Mesendoderm (in vitro differentiated cells): ENCODE measurements around the gene SCN1B.

ENCODE experiments used
- DNase-seq: peaks from one replicate; pipeline ENCODE4 v3.0.0; 2013
- H2AK5ac ChIP-seq: 2 replicates; pipeline ENCODE4 v1.6.1; 2013; ENCODE audit warnings: low read length, inconsistent platforms
- H2BK120ac ChIP-seq: 2 replicates; pipeline ENCODE4 v1.6.1; 2013; ENCODE audit warnings: low read depth, mild to moderate bottlenecking, low read length, moderate library complexity, mixed read lengths
- H2BK15ac ChIP-seq: replicated peaks from 2 replicates; pipeline ENCODE4 v1.6.1; 2013; ENCODE audit warnings: low read depth, mild to moderate bottlenecking, moderate library complexity
- H2BK5ac ChIP-seq: 2 replicates; pipeline ENCODE4 v1.6.1; 2013; ENCODE audit warnings: low read length, inconsistent platforms
- H3K18ac ChIP-seq: 2 replicates; pipeline ENCODE4 v1.6.1; 2013; ENCODE audit warnings: mild to moderate bottlenecking, low read length, mixed read lengths
- H3K23ac ChIP-seq: one replicate; pipeline ENCODE4 v1.6.1; 2013; ENCODE audit warnings: low read length
- H3K27ac ChIP-seq: 2 replicates; pipeline ENCODE4 v1.5.1; 2013; ENCODE audit warnings: low read depth, mild to moderate bottlenecking, inconsistent platforms, low read length, moderate library complexity
- H3K27me3 ChIP-seq: 2 replicates; pipeline ENCODE4 v1.6.1; 2013; ENCODE audit warnings: low read length, control low read depth, mild to moderate bottlenecking, inconsistent platforms; ENCODE audit not compliant: insufficient read depth, poor library complexity
- H3K36me3 ChIP-seq: 2 replicates; pipeline ENCODE4 v1.6.1; 2013; ENCODE audit warnings: low read length, inconsistent platforms; ENCODE audit not compliant: control insufficient read depth, insufficient read depth
- H3K4ac ChIP-seq: one replicate; pipeline ENCODE4 v1.6.1; 2013; ENCODE audit warnings: low read depth, mild to moderate bottlenecking, low read length, moderate library complexity
- H3K4me1 ChIP-seq: 2 replicates; pipeline ENCODE4 v1.6.1; 2013; ENCODE audit warnings: low read depth, low read length, inconsistent platforms; ENCODE audit not compliant: control insufficient read depth
- H3K4me2 ChIP-seq: 2 replicates; pipeline ENCODE4 v1.6.1; 2013; ENCODE audit warnings: low read length
- H3K4me3 ChIP-seq: 2 replicates; pipeline ENCODE4 v1.5.1; 2013; ENCODE audit warnings: mild to moderate bottlenecking, low read length
- H3K56ac ChIP-seq: one replicate; pipeline ENCODE4 v1.6.1; 2013; ENCODE audit warnings: low read length
- H3K79me1 ChIP-seq: 2 replicates; pipeline ENCODE4 v1.6.1; 2013; ENCODE audit warnings: low read length, inconsistent platforms
- H3K79me2 ChIP-seq: 2 replicates; pipeline ENCODE4 v1.6.1; 2013; ENCODE audit warnings: mild to moderate bottlenecking, low read length; ENCODE audit not compliant: control insufficient read depth, insufficient read depth
- H3K9ac ChIP-seq: 2 replicates; pipeline ENCODE4 v1.6.1; 2013; ENCODE audit warnings: low read length, inconsistent platforms
- H4K5ac ChIP-seq: one replicate; pipeline ENCODE4 v1.6.1; 2013; ENCODE audit warnings: low read length
- H4K8ac ChIP-seq: one replicate; pipeline ENCODE4 v1.6.1; 2013; ENCODE audit warnings: low read depth, mild to moderate bottlenecking, control low read depth, low read length, moderate library complexity
- WGBS: extraction: QIAGEN DNeasy Blood & Tissue Kit; methylation state at CpG from one replicate; pipeline ENCODE4 v1.1.7; 2013; ENCODE audit warnings: low lambda C conversion rate, missing lambda C conversion rate; ENCODE audit not compliant: insufficient coverage; ENCODE audit errors: extremely low coverage; 5-methylcytosine and 5-hydroxymethylcytosine counted together

The SCN1B gene

GRCh38 chr19:35076026-35076370 lies 45.7 kb downstream of the SCN1B start:
- Histone ChIP-seq H3K36me3 (no peaks in the 10 kb centered on the region), H3K27ac (no peak overlapping the region), H4K8ac (no peak overlapping the region), H4K5ac (no peak overlapping the region), H3K9ac (no peak overlapping the region), H2AK5ac (no peak overlapping the region), H3K4me2 (no peak overlapping the region), H2BK120ac (no peak overlapping the region), H3K23ac (no peak overlapping the region), H3K56ac (no peak overlapping the region), H3K27me3 (no peaks in the 10 kb centered on the region), H3K4me1 (no peaks in the 10 kb centered on the region), H2BK5ac (no peak overlapping the region), H3K4ac (no peak overlapping the region), H3K79me2 (no peaks in the 10 kb centered on the region), H3K4me3 (no peak overlapping the region), H3K18ac (no peak overlapping the region), H3K79me1 (no peaks in the 10 kb centered on the region), H2BK15ac (no peak overlapping the region)
- no peak for DNase-seq
- no CpG with 5 or more reads among the region's 6 CpGs for WGBS

GRCh38 chr19:35076657-35077056 lies 46.4 kb downstream of the SCN1B start:
- no peak overlapping the region for H4K5ac ChIP-seq
- no peaks in the 10 kb centered on the region for H3K27me3 ChIP-seq
- no peaks in the 10 kb centered on the region for H3K36me3 ChIP-seq
- H3K9ac ChIP-seq = no peak overlapping the region
- no peak overlapping the region for H4K8ac ChIP-seq
- H3K4me3 ChIP-seq = no peak overlapping the region
- H3K27ac ChIP-seq = no peak overlapping the region
- H2BK120ac ChIP-seq = no peak overlapping the region
- no peaks in the 10 kb centered on the region for H3K79me1 ChIP-seq
- no peak overlapping the region for H3K4me2 ChIP-seq
- WGBS = no CpG with 5 or more reads among the region's 8 CpGs
- no peak overlapping the region for H2BK5ac ChIP-seq
- H3K18ac ChIP-seq = no peak overlapping the region
- H2AK5ac ChIP-seq = no peak overlapping the region
- H3K56ac ChIP-seq = no peak overlapping the region
- H2BK15ac ChIP-seq = no peak overlapping the region
- H3K4me1 ChIP-seq = no peaks in the 10 kb centered on the region
- no peak overlapping the region for H3K23ac ChIP-seq
- H3K79me2 ChIP-seq = no peaks in the 10 kb centered on the region
- no peak for DNase-seq
- no peak overlapping the region for H3K4ac ChIP-seq

GRCh38 chr19:35077411-35078223 lies 47.3 kb downstream of the SCN1B start:
- no peaks in the 10 kb centered on the region for H3K79me1 ChIP-seq
- no peak overlapping the region for H3K9ac ChIP-seq
- WGBS = no CpG with 5 or more reads among the region's 17 CpGs

GRCh38 chr19:35079826-35080225 lies 49.6 kb downstream of the SCN1B start:
- no peak overlapping the region for H2BK5ac ChIP-seq
- H3K9ac ChIP-seq = no peak overlapping the region
- no peak for DNase-seq
- no peak overlapping the region for H3K4me2 ChIP-seq
- no peaks in the 10 kb centered on the region for H3K36me3 ChIP-seq
- H4K8ac ChIP-seq = no peak overlapping the region
- H3K56ac ChIP-seq = no peak overlapping the region
- H3K23ac ChIP-seq = no peak overlapping the region
- H4K5ac ChIP-seq = no peak overlapping the region
- no peaks in the 10 kb centered on the region for H3K79me2 ChIP-seq
- no CpG with 5 or more reads among the region's 14 CpGs for WGBS
- no peak overlapping the region for H2BK15ac ChIP-seq
- no peaks in the 10 kb centered on the region for H3K4me1 ChIP-seq
- H3K4ac ChIP-seq = no peak overlapping the region
- no peak overlapping the region for H2BK120ac ChIP-seq
- H3K18ac ChIP-seq = no peak overlapping the region
- no peaks in the 10 kb centered on the region for H3K79me1 ChIP-seq
- no peaks in the 10 kb centered on the region for H3K27me3 ChIP-seq
- H2AK5ac ChIP-seq = no peak overlapping the region
- H3K27ac ChIP-seq = no peak overlapping the region
- H3K4me3 ChIP-seq = no peak overlapping the region

More at GRCh38 chr19:35077411-35078223, 47.3 kb downstream of the SCN1B start:
- no peak overlapping the region for H3K4me3 ChIP-seq
- no peak overlapping the region for H2AK5ac ChIP-seq
- H3K36me3 ChIP-seq = no peaks in the 10 kb centered on the region
- no peaks in the 10 kb centered on the region for H3K4me1 ChIP-seq
- no peak overlapping the region for H2BK5ac ChIP-seq
- H2BK15ac ChIP-seq = no peak overlapping the region
- no peak overlapping the region for H4K5ac ChIP-seq
- H4K8ac ChIP-seq = no peak overlapping the region
- H3K27me3 ChIP-seq = no peaks in the 10 kb centered on the region
- H3K4ac ChIP-seq = no peak overlapping the region
- H3K27ac ChIP-seq = no peak overlapping the region
- no peaks in the 10 kb centered on the region for H3K79me2 ChIP-seq
- H3K18ac ChIP-seq = no peak overlapping the region
- no peak overlapping the region for H3K56ac ChIP-seq
- no peak overlapping the region for H3K23ac ChIP-seq
- no peak overlapping the region for H2BK120ac ChIP-seq
- DNase-seq = peak; percentile 59
- no peak overlapping the region for H3K4me2 ChIP-seq

- H3K23ac ChIP-seq = no peak overlapping the region
- WGBS = no CpG with 5 or more reads among the region's 16 CpGs
- no peak overlapping the region for H2AK5ac ChIP-seq
- no peak overlapping the region for H3K18ac ChIP-seq
- H3K36me3 ChIP-seq = no peaks in the 10 kb centered on the region
- H3K56ac ChIP-seq = no peak overlapping the region
- no peak overlapping the region for H3K9ac ChIP-seq
- no peaks in the 10 kb centered on the region for H3K4me1 ChIP-seq
- no peak overlapping the region for H4K5ac ChIP-seq
- no peaks in the 10 kb centered on the region for H3K79me1 ChIP-seq
- H3K27ac ChIP-seq = no peak overlapping the region
- no peak for DNase-seq
- H3K4ac ChIP-seq = no peak overlapping the region
- no peak overlapping the region for H4K8ac ChIP-seq
- H2BK15ac ChIP-seq = no peak overlapping the region
- no peaks in the 10 kb centered on the region for H3K27me3 ChIP-seq
- H3K4me3 ChIP-seq = no peak overlapping the region
- H2BK5ac ChIP-seq = no peak overlapping the region
- no peak overlapping the region for H2BK120ac ChIP-seq
- H3K79me2 ChIP-seq = no peaks in the 10 kb centered on the region
- no peak overlapping the region for H3K4me2 ChIP-seq
Measured at GRCh38 chr19:35080613-35081170, 50.4 kb downstream of the SCN1B start.
